Activated CD4-positive, CD25-positive, alpha-beta regulatory T cell treated with anti-CD3 and anti-CD28 coated beads, Interleukin-2, amount 50 U/mL, for 16 hours (primary cell): ENCODE measurements around the gene MDH1B.
"Not testable (repeated sequence)": the region's sequence is repeated elsewhere in the genome, so short reads cannot be mapped to it uniquely, and the experiment has no call there.

ENCODE experiments used
- DNase-seq: peaks from one replicate; pipeline ENCODE4 v3.0.0-alpha.2; 2020; ENCODE audit warnings: low read depth, low spot score

Gene MDH1B

GRCh38 chr2:206765242-206766056 lies at the start of gene MDH1B, which contains the start of gene FASTKD2:
Gene MDH1B (minus strand): TSS chr2:206765328. CDS start chr2:206765271, 57 bp downstream.
Gene FASTKD2 (plus strand): TSS chr2:206765606. CDS start chr2:206766694, 1,088 bp downstream.
- peak; percentile 62 for DNase-seq

GRCh38 chr2:206814498-206814897 lies 49.4 kb upstream of the MDH1B start:
- no peak for DNase-seq

- DNase-seq = not testable (repeated sequence)
Measured at GRCh38 chr2:206812471-206812870, 47.3 kb upstream of the MDH1B start.

- DNase-seq = not testable (repeated sequence)
Measured at GRCh38 chr2:206807624-206808023, 42.5 kb upstream of the MDH1B start.

GRCh38 chr2:206805887-206806607 lies 40.9 kb upstream of the MDH1B start:
- DNase-seq = no peak

- DNase-seq = no peak
Measured at GRCh38 chr2:206804326-206804725, 39.2 kb upstream of the MDH1B start.

GRCh38 chr2:206802654-206803514 lies 37.8 kb upstream of the MDH1B start:
- DNase-seq = no peak

- DNase-seq = no peak
Measured at GRCh38 chr2:206801418-206802189, 36.5 kb upstream of the MDH1B start.

GRCh38 chr2:206800506-206801417 lies 35.6 kb upstream of the MDH1B start:
- DNase-seq = no peak

- no peak for DNase-seq
Measured at GRCh38 chr2:206799083-206799482, 34.0 kb upstream of the MDH1B start.

- DNase-seq = no peak
Measured at GRCh38 chr2:206798000-206798399, 32.9 kb upstream of the MDH1B start.

GRCh38 chr2:206797376-206797775 lies 32.2 kb upstream of the MDH1B start:
- no peak for DNase-seq

- DNase-seq = no peak
Measured at GRCh38 chr2:206792645-206793044, 27.5 kb upstream of the MDH1B start.

GRCh38 chr2:206790311-206790935 lies 25.3 kb upstream of the MDH1B start:
- DNase-seq = no peak

GRCh38 chr2:206784559-206785353 lies 19.6 kb upstream of the MDH1B start:
- no peak for DNase-seq

GRCh38 chr2:206783718-206784117 lies 18.6 kb upstream of the MDH1B start:
- DNase-seq = no peak

- no peak for DNase-seq
Measured at GRCh38 chr2:206780671-206781070, 15.5 kb upstream of the MDH1B start.

- DNase-seq = no peak
Measured at GRCh38 chr2:206776432-206776831, 11.3 kb upstream of the MDH1B start.

GRCh38 chr2:206774871-206775270 lies 9.7 kb upstream of the MDH1B start:
- DNase-seq = no peak
